Left ventricle myocardium inferior (tissue), 1 donor: ENCODE data around the gene ZFP36. TPM values are rescaled to one million over a fixed set of nuclear protein-coding genes. Genes with fewer than 3 reads are reported as not detected.
A peak's percentile ranks its signal among the peaks of the same experiment; 100 is the strongest.
"Not testable (repeated sequence)": the region's sequence is repeated elsewhere in the genome, so short reads cannot be mapped to it uniquely, and the experiment has no call there.

ENCODE experiments used
- DNase-seq: peaks from one replicate; pipeline ENCODE4 v3.0.0-alpha.2; 2020
- H3K27ac ChIP-seq: fragments of 200-600 bp; replicated peaks from 2 replicates; pipeline ENCODE4 v1.8.0; 2021
- H3K27me3 ChIP-seq: fragments of 200-600 bp; 2 replicates; pipeline ENCODE4 v1.8.0; 2021; ENCODE audit warnings: low read depth
- H3K36me3 ChIP-seq: fragments of 200-600 bp; 2 replicates; pipeline ENCODE4 v1.8.0; 2021
- H3K4me1 ChIP-seq: fragments of 200-600 bp; 2 replicates; pipeline ENCODE4 v1.8.0; 2021
- H3K4me3 ChIP-seq: fragments of 200-600 bp; 2 replicates; pipeline ENCODE4 v1.8.0; 2021; ENCODE audit warnings: mild to moderate bottlenecking, moderate library complexity
- H3K9me3 ChIP-seq: fragments of 200-600 bp; replicated peaks from 2 replicates; pipeline ENCODE4 v1.8.0; 2021
- CTCF ChIP-seq: fragments of 200-600 bp; IDR thresholded peaks from 2 replicates; pipeline ENCODE4 v1.8.0; 2021; ENCODE audit warnings: antibody characterized with exemption, mild to moderate bottlenecking, borderline replicate concordance
- intact Hi-C: fragments of 100-400 bp; cut with micrococcal nuclease; formaldehyde crosslinking; loops from one replicate; pipeline ENCODE4 v1.11.0; 2022
- total RNA-seq: library from RNA; stranded (reverse); fragmentation: NEBNext Ultra II Directional; extraction: Animal tissue kit (Norgen Biotek cat#: 25700); gene quantifications from one replicate; pipeline ENCODE4 v1.2.1, GENCODE V29; 2021
- donor health status: DM: no; HTN: yes; CAD: no; lungs with severe emphysema.

The ZFP36 gene
- total RNA-seq, 1 donor from 2014 or later: 34.8 TPM

DNA sequence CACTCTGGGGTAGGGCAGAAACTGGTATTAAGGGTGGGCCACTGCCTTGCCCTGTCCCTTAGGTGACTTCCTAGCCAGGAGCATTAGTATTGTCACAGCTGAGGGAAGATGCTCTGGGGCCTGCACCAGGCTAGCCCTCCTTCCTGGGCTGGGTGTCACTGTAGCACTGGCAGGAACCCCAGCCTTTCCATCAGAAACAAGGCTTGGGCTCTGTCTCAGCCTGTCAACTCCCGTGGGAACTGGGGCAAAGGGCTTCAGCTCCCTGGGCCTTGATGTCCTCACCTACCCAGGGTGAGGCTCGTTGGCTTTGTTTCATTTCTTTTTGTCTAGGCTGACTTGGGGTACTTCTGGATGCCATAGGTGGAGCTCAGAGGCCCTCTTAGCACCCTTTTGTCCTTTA, 33.7 kb upstream of the ZFP36 start:
- intact Hi-C loops: no loop called here
- TF ChIP-seq CTCF: no peak
- Histone ChIP-seq H3K4me1 (peaks cover 24% of the 10 kb centered on the region), H3K36me3 (peaks cover 72% of the 10 kb centered on the region), H3K27ac (peak overlapping the region; percentile 90), H3K9me3 (no peaks in the 10 kb centered on the region), H3K4me3 (peak overlapping the region; percentile 19), H3K27me3 (no peaks in the 10 kb centered on the region)
- no peak for DNase-seq

GRCh38 chr19:39375929-39376328, 30.7 kb upstream of the ZFP36 start:
- Histone ChIP-seq H3K27me3 (no peaks in the 10 kb centered on the region), H3K4me3 (no peak overlapping the region), H3K27ac (no peak overlapping the region), H3K9me3 (no peaks in the 10 kb centered on the region), H3K4me1 (peaks cover 24% of the 10 kb centered on the region), H3K36me3 (peaks cover 75% of the 10 kb centered on the region)
- no peak for TF ChIP-seq CTCF
- DNase-seq: no peak
- intact Hi-C loops: no loop called here

DNA sequence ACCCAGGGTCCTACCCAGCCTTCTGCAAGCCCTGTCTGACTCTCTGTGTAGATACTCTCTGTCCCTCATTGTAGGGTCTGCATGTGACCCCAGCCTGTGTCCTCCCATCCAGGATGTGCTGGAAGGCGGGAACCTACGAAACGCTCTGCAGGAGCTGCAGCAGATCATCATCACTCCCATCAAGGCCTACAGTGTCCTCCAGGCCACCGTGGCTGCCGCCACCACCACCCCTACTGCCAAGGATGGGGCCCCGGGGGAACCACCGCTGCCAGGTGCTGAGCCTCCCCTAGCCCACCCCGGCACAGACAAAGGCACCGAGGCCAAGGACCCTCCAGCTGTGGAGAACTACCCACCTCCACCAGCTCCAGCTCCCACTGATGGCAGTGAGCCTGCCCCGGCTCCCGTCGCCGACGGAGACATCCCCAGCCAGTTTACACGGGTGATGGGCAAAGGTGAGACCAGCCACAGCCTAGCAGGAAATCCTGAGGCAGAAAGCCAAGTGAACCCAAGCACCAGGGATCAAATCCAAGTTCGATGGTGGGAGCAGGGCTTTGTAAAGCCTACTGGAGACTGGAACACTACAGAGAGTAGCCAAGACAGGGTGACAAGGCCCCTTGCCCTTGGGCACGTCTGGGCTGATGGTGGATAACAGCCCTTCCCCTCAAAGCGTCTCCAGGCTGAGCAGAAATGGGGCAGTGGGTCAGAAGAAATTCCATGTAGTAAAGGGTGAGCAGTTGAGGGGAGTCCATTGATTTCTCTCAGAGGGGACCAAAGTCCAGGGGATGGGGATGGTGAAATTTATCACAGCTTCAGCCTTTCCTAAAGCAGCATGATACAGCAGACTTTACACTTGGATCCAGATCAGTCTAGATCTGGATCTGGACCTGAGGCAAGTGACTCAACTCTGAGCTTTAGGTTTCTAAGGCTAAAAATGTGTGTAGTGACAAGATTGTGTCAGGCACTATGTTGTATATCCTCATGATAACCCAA, 29.0 kb upstream of the ZFP36 start:
- Histone ChIP-seq H3K27me3 (no peaks in the 10 kb centered on the region), H3K36me3 (peaks cover 85% of the 10 kb centered on the region), H3K4me1 (peaks cover 12% of the 10 kb centered on the region), H3K27ac (no peak overlapping the region), H3K9me3 (no peaks in the 10 kb centered on the region), H3K4me3 (no peak overlapping the region)
- DNase-seq: no peak
- no peak for TF ChIP-seq CTCF
- intact Hi-C loops: no loop called here

DNA sequence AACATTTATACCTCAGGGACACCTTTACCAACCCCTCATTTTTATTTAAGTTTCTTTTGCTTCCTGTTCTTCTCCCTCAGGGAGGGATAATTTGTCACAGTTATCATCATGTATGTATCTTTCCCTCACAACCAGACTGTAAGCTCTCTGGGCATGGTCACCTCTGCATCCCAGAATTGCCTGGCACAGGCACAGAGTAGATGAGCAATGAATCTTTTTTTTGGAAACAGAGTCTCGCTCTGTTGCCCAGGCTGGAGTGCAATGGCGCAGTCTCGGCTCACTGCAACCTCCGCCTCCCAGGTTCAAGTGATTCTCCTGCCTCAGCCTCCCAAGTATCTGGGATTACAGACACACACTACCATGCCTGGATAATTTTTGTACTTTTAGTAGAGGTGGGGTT, 27.3 kb upstream of the ZFP36 start:
- H3K9me3 ChIP-seq, DNase-seq, H3K4me3 ChIP-seq, H3K4me1 ChIP-seq, H3K27me3 ChIP-seq, H3K27ac ChIP-seq, intact Hi-C loops: not testable (repeated sequence)
- peaks cover 98% of the 10 kb centered on the region for H3K36me3 ChIP-seq

DNA sequence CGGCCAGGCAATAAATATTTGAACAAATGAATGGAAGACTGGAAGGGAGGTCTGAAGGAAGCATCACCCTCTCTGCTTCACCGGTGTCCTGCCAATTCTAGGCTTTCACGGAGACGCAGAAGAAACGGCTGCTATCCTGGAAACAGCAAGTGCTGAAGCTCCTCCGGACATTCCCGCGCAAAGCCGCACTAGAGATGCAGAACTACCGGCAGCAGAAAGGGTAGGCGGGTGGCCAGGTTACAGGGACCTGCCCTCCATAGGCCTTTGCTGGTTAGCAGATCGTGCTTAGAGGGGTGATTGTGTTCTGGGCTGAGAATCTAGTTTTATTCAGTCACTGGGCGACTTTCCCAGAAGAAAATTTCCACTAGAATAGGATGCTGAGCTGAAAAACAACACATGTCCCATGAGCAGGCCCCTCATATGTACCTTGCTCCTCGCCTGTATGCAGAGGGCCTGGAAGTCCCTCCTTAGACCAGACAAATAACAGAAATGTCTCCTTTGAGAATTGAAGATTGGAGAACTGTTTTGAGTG, 26.7 kb upstream of the ZFP36 start:
- intact Hi-C loops: no loop called here

More for the DNA sequence above, 26.7 kb upstream of the ZFP36 start:
- Histone ChIP-seq H3K27ac (no peak overlapping the region), H3K27me3 (no peaks in the 10 kb centered on the region), H3K4me3 (no peak overlapping the region), H3K9me3 (no peaks in the 10 kb centered on the region), H3K36me3 (peaks cover 98% of the 10 kb centered on the region), H3K4me1 (no peaks in the 10 kb centered on the region)
- TF ChIP-seq CTCF: no peak
- no peak for DNase-seq
